Measurements from ENCODE around the gene NUMA1. TPM values are rescaled to one million over a fixed set of nuclear protein-coding genes. Genes with fewer than 3 reads are reported as not detected.

The NUMA1 gene
- total RNA-seq, 1 donor from 2014 or later = 100 TPM

- no peak for DNase-seq (ENCODE audit: low spot score)
Measured at GRCh38 chr11:71977743-71978418, 102.5 kb downstream of the NUMA1 start.

GRCh38 chr11:71977090-71977489, 103.3 kb downstream of the NUMA1 start:
- DNase-seq (ENCODE audit: low spot score) = no peak

- no peak for DNase-seq (ENCODE audit: low spot score)
Measured at GRCh38 chr11:71976551-71976950, 103.8 kb downstream of the NUMA1 start.

- no peak for DNase-seq (ENCODE audit: low spot score)
Measured at GRCh38 chr11:71971680-71972079, 108.7 kb downstream of the NUMA1 start.

GRCh38 chr11:71964641-71965040, 115.7 kb downstream of the NUMA1 start:
- DNase-seq (ENCODE audit: low spot score) = no peak

GRCh38 chr11:71963468-71963867, 116.9 kb downstream of the NUMA1 start:
- no peak for DNase-seq (ENCODE audit: low spot score)

GRCh38 chr11:71962428-71963038, 117.8 kb downstream of the NUMA1 start:
- DNase-seq (ENCODE audit: low spot score) = no peak

- DNase-seq (ENCODE audit: low spot score) = no peak
Measured at GRCh38 chr11:71955898-71956456, 124.4 kb downstream of the NUMA1 start.

Small RNA genes lying within 50 kb of the gene (microRNA-seq; reads per million reads assigned to microRNA genes)
- gene MIR3165 (ENCODE audit: borderline number of aligned reads) = not detected

Other genes starting within 250 kb of the NUMA1 start
- not detected for gene DEFB108B, start 247.3 kb downstream of the NUMA1 start, total RNA-seq
- not detected for gene DEFB131B, start 202.1 kb downstream of the NUMA1 start, total RNA-seq
- gene XNDC1N, start 151.9 kb downstream of the NUMA1 start, total RNA-seq = 2.9 TPM
- gene RNF121, start 151.5 kb downstream of the NUMA1 start, total RNA-seq = 27.2 TPM
- 13.1 TPM for gene IL18BP, start 81.6 kb downstream of the NUMA1 start, total RNA-seq
- 7.0 TPM for gene LRRC51, start 308 bp upstream of the NUMA1 start, total RNA-seq
- gene LAMTOR1, start 22.8 kb upstream of the NUMA1 start, total RNA-seq = 117 TPM
- not detected for gene TOMT, start 25.4 kb upstream of the NUMA1 start, total RNA-seq
- 29.1 TPM for gene ANAPC15, start 32.2 kb upstream of the NUMA1 start, total RNA-seq
- 18.4 TPM for gene FOLR3, start 55.2 kb upstream of the NUMA1 start, total RNA-seq
- 0.32 TPM for gene FOLR1, start 111.6 kb upstream of the NUMA1 start, total RNA-seq
- 77.3 TPM for gene FOLR2, start 136.3 kb upstream of the NUMA1 start, total RNA-seq
- gene INPPL1, start 144.2 kb upstream of the NUMA1 start, total RNA-seq = 107 TPM
- not detected for gene PHOX2A, start 163.6 kb upstream of the NUMA1 start, total RNA-seq